HEK293T (cell line): ENCODE results near the gene MATN4.

ENCODE experiments used
- BHLHE40 ChIP-seq: fragments of 450-650 bp; IDR thresholded peaks from 2 replicates; pipeline ENCODE4 v1.6.1; 2016; ENCODE audit warnings: mild to moderate bottlenecking, moderate library complexity, borderline replicate concordance
- CTBP1 ChIP-seq: fragments of 450-650 bp; IDR thresholded peaks from 2 replicates; pipeline ENCODE4 v1.6.1; 2016; ENCODE audit warnings: borderline replicate concordance
- HDGF ChIP-seq: fragments of 450-650 bp; IDR thresholded peaks from 2 replicates; pipeline ENCODE4 v1.6.1; 2017; ENCODE audit warnings: antibody characterized with exemption, borderline replicate concordance
- L3MBTL2 ChIP-seq: fragments of 450-650 bp; conservative IDR thresholded peaks from 2 replicates; pipeline ENCODE4 v1.6.1; 2016; ENCODE audit warnings: mild to moderate bottlenecking
- NFRKB ChIP-seq: fragments of 450-650 bp; IDR thresholded peaks from 2 replicates; pipeline ENCODE4 v1.6.1; 2016; ENCODE audit warnings: mild to moderate bottlenecking, moderate library complexity
- PKNOX1 ChIP-seq: fragments of 450-650 bp; IDR thresholded peaks from 2 replicates; pipeline ENCODE4 v1.6.1; 2016
- SP1 ChIP-seq: fragments of 450-650 bp; IDR thresholded peaks from 2 replicates; pipeline ENCODE4 v1.6.1; 2017
- SUZ12 ChIP-seq: fragments of 450-650 bp; IDR thresholded peaks from 2 replicates; pipeline ENCODE4 v1.6.1; 2016; ENCODE audit warnings: mild to moderate bottlenecking
- TARDBP ChIP-seq: fragments of 450-650 bp; IDR thresholded peaks from 2 replicates; pipeline ENCODE4 v1.6.1; 2016
- ZNF384 ChIP-seq: fragments of 450-650 bp; IDR thresholded peaks from 2 replicates; pipeline ENCODE4 v1.6.1; 2016

- TF ChIP-seq SUZ12 (no peak), TARDBP (no peak), L3MBTL2 (no peak), PKNOX1 (no peak), ZNF384 (no peak), HDGF (no peak), BHLHE40 (no peak), SP1 (no peak), CTBP1 (no peak), NFRKB (no peak)
Observed at GRCh38 chr20:45352729-45353128, 44.6 kb upstream of the MATN4 start.
